SK-N-MC (cell line): ENCODE measurements around the gene PRKCZ.

Experiments used
- EZH2 ChIP-seq: fragments of 200-600 bp; sonication (generic); IDR thresholded peaks from one replicate; pipeline ENCODE4 v1.6.1; 2017; ENCODE audit warnings: antibody characterized with exemption
- POLR2AphosphoS5 ChIP-seq: IDR thresholded peaks from 2 replicates; pipeline ENCODE4 v1.6.1; 2012; ENCODE audit warnings: mild to moderate bottlenecking, low read depth, low read length, borderline replicate concordance

DNA sequence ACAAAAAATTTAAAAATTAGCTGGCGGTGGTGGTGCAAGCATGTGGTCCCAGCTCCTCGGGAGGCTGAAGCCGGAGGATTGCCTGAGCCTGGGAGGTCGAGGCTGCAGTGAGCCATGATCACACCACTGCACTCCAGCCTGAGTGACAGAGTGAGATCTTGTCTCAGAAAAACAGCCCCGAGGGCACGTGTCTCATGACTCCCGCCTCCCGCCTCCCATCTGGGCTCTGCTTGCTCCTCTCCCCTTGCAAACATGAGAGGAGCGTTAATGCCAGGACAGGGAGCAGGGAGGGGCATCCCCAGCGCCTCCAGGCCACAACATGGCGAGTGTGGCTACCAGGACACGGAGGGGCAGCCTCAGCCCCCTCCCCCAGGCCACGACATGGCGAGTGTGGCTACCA is 116.0 kb downstream of the PRKCZ start:
- TF ChIP-seq POLR2AphosphoS5: no peak
- TF ChIP-seq EZH2: no peak
